HG03039 (cell line): ENCODE results near the gene CCP110.

Experiments
- ATAC-seq: cut with Tn5 transposase; IDR thresholded peaks from one replicate; pipeline ENCODE4 v1.9.1; 2021; ENCODE audit warnings: mild to moderate bottlenecking, moderate library complexity; ENCODE audit not compliant: unreplicated experiment

The CCP110 gene

DNA sequence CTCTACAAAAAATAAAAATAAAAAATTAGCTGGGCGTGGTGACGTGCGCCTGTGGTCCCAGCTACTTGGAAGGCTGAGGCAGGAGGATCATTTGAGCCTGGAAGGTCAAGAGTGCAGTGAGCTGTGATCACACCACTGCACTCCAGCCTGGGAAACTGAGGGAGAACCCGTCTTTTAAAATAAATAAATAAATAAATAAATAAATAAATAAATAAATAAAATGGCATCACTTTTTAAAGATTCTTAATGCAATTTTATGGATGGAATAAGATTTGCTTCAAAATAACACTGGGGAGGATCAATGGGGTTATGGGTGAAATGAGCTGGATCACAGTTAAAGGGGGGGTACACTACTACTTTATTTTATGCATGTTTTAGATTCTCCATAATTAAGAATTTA lies 16.8 kb upstream of the CCP110 start:
- no peak for ATAC-seq

DNA sequence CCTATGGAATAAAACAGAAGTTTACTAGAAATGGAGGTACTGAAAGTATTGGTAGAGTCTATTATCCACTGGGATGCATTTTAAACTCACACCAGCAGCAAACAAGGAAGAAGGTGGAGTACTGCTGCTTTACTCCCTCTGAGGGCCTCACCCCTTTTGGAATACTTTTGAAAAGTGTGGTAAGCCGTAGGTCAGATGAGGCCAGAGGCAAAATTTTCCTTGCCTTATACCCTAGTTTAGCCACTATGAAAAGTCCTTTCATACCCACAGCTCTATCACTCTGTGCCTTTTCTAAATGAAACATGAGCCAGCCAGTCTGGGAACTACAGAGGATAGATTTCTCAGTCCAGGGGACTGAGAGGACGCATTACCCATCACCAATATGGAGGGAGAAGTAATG lies 15.9 kb upstream of the CCP110 start:
- no peak for ATAC-seq

DNA sequence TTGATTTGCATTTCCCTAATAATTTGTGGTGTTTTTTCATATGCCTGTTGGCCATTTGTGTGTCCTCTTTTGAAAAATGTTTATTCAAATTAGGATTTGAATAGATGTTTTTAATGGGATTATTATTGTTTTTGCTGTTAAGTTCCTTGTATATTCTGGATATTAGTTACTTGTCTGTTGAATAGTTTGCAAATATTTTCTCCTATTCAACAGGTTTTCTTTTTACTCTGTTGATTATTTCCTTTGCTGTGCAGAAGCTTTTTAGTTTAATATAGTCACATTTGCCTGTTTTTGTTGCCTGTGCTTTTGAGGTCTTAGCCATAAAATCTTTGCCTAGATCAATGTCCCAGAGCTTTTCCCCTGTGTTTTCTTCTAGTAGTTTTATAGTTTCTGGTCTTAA lies 11.4 kb upstream of the CCP110 start:
- no peak for ATAC-seq

DNA sequence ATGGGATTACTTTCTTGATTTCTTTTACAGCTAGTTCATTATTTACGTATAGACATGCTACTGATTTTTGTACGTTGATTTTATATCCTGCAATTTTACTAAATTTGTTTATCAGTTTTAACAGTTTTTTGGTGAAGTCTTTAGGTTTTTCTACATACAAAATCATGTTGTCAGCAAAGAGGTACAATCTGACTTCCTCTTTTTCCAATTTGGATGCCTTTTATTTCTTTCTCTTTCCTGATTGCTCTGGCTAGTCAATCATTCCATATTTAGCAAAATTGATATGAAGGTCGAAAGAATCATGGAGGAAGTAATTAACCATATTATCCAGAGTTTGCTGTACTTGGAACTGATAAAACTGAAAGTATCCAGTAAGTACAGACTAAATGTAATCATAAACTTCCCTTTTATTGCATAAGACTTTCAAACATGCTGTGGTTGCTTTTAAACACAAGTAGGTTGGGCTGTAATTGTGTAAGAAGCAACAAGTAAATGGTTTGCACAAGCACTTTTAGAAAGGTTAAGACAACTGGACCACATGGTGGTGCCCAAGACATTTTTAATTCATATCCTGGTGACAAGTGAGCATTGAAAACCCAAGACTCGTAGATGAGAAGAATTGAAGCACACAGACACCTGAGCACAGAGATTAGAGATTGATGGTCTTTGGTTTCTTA lies 10.2 kb upstream of the CCP110 start:
- no peak for ATAC-seq

DNA sequence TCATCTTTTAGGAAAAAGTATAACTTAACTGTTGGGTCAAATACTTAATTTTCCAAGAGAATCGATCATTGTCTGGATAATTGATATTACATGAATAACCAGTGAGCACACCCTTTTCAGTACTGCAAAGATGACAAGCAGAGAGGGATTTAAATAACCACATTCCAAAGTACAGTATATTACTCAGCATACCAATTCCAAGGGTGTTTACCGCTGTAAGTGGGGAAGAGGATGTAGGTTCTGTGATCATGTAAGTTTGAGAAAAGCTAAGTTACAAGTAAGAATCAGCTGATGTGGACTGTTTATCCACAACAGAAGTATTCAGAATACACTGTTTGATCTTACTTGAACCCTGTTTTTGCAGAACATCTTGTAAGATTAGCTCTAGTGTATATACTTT lies 8.0 kb upstream of the CCP110 start:
- ATAC-seq: no peak

DNA sequence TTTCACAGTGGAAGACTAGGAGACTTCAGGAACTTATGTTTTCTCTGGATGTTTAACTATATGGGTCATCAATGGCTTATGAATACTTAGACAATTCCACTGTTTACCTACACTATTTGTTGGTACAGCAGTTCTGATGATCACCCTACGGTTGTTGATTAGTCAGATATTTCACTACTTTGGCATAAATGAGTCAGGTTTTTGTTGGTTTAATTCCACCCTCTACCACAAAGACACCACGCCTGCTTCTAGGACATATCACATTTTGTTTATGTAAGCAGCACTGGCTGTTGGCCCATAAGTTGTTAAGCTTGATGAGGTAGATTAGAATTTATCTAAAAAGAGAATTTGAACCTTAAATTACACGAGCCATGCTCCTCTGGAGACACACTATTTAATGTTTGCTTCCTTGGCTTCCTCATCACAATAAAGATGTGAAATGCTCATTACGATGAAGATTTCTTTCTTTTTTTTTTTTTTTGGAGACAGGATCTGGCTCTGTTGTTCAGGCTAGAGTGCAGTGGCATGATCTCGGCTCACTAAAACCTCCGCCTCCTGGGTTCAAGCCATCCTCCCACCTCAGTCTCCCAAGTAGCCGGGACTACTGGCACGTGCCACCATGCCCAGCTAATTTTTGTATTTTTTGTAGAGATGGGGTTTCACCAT lies 6.2 kb upstream of the CCP110 start:
- no peak for ATAC-seq

DNA sequence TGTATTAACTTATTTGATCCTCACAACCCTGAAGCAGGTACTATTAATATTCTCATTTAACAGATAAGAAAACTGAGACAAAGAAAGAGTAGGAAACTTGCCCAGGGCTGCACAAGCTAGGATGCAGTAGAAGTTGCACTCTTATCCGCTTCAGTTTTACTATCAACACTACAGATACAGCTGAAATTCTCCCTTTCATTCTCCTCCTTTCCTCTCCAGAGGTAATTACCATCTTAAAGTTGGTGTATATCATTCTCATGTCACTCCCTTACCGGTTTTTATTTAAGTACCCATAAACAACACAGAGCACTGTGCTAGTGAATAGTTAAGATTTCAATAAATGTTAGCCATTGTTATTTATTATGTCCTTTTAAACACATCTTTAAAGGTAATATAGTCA lies 5.4 kb upstream of the CCP110 start:
- no peak for ATAC-seq

DNA sequence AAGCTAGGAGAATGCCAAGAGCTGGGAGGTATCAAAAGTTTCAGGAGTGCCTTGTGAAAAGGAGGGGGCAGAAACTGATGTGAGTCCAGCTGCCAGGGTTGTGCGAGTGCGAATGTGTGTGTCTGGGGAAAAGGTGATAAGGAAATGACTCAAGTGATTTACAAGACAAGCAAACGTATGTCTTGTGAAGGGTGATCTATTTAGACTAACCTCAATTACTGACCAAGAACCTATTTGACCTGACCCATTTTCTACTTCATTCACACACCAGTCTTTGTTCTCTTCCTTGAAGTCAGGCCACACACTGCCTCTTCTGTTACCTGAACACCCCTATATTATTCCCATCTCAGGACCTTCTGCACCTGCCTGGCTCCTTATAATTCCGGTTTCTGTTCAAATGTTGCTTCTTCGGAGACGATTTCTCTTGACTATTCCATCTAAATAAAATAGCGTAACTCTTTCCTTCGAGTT lies 2.8 kb upstream of the CCP110 start:
- no peak for ATAC-seq

DNA sequence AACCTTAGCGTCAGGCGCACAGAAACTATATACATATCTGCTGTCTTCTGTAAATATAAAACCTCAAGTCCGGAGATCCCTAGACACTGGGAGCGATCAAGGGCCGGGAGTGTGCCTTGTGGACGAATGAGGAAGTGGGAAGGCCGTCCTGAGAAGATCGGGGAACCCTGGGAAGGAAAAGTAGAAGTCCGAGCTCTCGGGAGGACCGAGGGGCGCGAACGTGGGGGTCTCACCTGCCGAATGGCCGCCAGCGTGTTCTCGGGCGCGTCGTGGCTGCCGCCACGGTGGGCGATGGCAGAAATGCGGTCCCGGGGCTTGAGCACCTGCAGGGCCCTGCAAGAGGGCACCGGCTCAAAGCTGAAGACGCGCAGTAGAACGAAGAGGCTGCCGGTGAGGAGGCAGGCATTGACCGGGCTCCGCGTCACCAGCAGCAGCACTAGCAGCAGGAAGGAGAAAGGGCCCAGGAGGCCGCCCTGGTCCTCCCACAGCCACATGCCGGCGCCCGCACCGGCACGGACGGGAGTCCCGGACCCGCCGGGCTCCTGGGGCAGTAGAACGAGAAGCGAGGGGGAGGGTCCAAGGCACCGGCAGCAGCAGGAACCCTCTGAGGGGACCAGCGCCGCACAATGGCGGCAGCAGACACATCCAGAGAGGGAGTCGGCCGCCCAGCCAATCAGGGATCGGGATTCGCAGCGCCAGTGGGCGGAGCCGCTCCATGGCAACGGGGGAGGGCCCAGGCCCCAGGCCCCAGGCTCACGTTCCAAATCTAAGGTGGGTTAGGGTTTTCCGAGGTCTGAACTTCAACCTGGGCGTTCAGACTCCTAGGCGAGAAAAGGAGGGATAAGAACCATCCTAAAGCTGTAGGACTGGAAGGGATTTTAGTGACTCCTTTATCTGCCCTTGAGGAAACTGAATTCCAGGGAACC lies 2.0 kb upstream of the CCP110 start, which contains the start of gene GDE1:
Gene GDE1 (minus strand): TSS at position 628 of the 926 bp plus-strand sequence. CDS start 134 bp downstream, at position 494.
- ATAC-seq: peak; percentile 69

DNA sequence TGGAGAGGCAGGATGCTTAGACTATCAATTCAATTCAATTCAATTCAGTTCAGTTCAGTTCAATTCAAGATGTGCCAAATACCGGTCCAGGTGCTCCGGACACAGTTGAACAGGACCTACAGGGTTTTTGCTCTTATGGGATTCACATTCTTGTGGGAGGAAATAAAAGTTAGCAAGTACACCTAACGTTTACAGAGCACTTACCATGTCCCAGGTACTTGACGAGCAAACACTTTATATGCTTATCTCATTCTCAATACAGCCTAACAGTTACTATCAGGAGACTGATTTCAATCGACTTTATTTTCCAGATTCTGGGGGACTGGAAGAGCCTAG lies 1.4 kb upstream of the CCP110 start:
- no peak for ATAC-seq

DNA sequence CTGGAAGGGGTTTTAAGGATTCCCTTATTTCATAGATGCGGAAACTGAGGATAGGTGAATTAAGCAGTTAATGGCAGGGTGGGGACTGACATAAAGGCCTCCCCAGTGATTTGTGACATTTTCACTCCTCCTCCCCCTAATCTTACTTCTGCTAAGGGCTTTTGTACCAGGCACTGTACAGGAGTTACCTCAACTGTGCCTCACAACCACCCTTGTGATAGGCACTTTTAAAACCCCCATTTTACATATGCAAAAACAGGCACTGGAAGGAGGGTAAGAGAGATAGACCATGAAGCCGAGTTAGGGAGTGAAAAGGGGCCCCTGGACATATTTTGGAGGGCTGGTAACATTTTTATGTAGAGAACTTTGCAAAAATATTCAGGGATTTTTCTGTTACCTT lies 982 bp upstream of the CCP110 start:
- no peak for ATAC-seq

DNA sequence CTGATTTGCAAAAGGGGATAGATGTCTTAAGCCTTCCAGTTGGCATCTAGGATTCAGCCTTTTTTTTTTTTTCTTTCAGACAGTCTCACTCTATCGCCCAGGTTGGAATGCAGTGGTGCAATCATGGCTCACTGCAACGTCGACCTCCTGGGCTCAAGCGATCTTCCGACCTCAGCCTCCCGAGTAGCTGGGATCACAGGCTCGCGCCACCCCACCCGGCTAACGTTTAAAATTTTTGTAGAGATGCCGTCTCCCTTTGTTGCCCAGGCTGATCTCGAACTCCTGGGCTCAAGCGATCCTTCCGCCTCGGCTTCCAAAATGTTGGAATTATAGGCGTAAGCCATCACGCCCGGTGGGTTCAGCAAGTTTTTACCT lies 571 bp upstream of the CCP110 start:
- ATAC-seq: no peak

DNA sequence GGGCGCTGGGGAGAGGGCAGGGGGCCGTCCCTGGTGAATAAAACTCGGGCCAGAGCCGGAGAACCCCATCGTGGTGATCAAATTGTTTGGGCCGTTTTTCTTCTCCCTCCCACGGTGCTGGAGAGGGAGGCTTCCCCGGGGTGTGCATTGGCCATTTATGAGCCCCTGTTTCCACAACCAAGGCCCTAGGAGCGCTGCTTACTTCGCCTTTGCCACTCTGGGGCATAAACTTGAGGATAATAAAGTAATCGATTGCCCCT lies 544 bp downstream of the CCP110 start:
- ATAC-seq: no peak

DNA sequence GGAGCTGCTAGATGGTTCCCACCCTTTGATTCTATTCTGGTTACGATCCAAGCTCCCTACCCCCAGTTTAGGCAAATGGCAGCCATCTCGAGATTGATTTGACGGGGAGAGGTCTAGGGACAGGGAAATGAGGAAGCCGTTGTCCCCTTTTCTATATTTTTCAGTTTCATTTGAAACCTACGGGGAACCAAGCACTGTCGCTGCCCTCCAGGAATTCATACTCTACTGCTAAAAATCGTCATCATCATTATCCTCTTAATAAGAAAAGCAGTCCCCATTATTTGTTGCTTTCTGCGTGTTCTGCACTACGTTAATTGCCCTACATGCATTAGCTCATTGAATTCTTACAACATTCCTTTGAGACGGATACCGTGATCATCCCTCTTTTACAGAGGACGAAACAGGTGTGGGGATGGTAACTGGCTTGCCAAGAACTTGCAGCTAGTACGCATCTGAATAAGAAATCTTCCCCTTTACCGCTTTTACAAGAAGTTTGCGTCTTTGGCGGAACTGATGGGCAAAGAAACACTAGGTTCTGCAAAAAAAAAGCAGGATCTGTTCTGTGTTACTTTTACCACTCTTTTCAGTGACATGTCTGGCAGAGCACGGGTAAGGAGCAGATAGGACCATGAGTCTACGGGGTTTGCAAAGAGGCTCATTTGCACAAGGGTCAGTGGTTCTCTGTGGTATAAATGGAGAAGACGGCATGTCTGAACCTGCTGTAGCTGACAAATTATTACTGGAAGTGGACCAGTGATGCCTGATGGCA lies 1.1 kb downstream of the CCP110 start:
- no peak for ATAC-seq

DNA sequence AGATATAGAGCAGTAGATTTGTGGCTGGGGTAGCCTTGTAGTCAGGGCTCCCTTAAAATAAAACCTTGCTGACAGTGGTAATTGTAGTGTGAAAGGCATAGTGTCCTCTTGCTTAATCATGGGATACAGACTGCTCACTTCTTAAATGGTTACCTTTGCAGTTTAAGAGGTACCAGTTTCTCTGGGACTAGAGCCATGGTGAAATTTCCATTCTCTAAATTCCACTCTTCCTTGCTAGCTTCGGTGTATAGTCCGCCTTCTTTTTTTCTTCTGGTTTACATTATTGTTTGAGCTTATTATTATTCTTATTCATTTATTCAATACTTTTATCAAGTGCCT lies 1.6 kb downstream of the CCP110 start:
- ATAC-seq: no peak

DNA sequence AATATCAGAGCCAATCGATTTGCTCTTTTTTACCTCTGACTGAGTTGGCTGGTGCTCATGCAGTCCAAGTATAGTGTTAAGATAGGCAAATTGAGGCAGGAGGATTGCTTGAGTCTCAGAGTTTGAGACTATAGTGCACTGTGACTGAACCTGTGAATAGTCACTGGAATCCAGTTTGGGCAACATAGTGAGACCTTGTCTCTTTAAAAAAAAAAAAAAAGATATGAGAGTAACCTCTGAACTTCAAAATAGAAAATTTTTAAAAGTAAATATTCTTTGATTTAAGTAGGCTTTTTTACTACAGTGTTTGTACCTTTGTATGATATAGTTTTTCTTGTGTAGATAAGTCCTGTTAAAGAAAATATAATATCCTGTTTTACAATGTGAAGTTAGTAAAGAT lies 3.4 kb downstream of the CCP110 start:
- no peak for ATAC-seq

DNA sequence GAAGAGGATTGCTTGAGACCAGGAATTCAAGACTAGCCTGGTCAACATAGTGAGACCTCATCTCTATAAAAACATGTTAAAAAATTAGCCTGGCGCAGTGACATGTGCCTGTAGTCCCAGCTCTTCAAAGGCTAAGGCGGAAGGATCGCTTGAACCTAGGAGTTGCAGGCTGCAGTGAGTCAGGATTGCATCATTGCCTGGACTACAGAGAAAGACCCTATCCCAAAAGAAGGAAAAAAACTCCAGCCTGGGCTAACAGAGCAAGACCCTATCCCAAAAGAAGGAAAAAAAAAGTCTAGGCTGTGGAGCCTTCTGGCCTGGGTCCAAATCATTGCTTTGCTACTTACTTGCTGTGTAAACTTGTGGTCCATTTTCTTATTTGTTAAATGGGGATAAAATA lies 4.9 kb downstream of the CCP110 start:
- ATAC-seq: no peak

DNA sequence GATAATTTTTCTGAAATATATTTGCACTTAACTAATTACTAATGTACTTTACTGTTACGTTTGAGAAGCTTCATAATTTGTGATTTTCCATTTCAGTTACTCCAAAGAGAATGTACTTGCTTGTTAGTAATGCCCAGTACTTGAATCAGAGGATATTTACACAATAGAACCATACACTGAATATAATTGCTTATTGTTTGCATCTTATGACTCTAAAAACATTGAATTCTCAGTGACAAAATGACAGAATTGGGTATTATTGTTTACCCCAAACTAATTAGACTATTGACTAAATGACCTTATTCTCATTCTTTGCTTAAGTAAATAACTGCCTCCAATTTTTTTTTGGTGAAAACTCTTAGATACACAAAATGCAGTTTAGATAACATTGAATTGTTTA lies 8.9 kb downstream of the CCP110 start:
- no peak for ATAC-seq

DNA sequence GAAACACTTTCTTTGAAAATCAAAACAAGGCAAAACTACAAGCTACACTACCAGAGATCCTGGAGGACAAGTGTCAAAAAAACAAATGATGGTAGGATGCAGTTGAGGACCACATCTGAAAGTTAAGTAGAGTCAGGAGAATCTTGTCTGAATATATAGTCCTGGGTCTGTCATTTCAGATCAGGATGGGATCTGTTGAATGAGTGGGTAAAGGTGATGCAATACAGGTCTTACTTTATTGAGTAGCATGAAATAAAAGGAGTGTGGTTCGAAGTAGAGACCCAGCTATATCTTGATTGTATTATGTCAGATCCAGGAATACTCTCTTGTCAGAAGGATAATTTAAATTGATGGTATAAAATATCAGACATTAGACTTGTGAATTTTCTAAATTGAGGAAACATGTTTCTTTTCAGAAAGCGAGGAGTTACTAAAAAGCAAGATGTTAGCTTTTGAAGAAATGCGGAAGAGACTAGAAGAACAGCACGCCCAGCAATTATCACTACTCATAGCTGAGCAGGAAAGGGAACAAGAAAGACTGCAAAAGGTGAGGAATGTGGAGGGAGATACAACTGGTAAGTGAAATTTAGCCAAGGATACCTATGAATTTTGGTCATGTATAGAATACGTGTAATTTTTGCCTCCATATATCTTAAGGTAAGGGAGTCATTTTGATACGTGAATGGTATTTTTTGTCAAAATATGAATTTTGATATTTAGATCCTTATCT lies 16.7 kb downstream of the CCP110 start:
- ATAC-seq: no peak

DNA sequence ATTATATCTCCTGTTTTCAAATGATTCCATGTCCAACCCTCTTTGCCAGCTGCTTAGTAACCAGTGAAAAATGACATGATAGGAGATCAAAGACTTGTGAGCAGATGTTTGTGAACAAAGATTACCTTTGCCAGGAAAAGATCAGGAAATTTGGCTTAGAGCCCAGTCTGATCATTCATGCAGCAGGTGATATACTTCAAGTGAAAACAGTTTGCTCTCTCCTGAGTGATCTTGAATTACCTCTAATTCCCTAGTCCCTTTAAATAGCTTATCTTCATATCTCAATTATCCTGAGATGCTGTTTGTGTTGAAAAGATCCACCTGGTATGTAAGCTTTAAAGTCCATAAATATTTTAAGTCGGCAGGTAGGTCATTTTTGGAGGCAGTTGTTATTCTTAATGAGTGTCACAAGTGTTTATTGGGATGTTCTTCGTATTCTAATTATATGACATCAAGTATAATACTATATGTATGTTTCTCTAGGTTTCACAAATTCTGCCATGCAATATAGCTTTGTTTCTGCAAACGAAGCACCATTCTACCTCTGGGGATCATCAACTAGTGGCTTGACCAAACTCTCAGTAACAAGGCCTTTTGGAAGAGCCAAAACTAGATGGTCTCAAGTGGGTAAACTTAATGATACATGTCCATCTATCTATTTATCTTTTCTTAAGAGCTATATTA lies 18.5 kb downstream of the CCP110 start:
- no peak for ATAC-seq
